Endothelial cell of umbilical vein (primary cell): ENCODE measurements around the gene USP28. TPM values are rescaled to one million over a fixed set of nuclear protein-coding genes. Genes with fewer than 3 reads are reported as not detected.
"Not testable (repeated sequence)": the region's sequence is repeated elsewhere in the genome, so short reads cannot be mapped to it uniquely, and the experiment has no call there.

Experiments used
- BruUV-seq: library from RNA; stranded (reverse); fragments of 400-500 nt; replicated peaks from 2 replicates; lab custom pipeline; 2021; lab: Mats Ljungman, UMichigan
- CTCF ChIA-PET: fragments of 300-600, 350-600 bp; sonication (Branson Sonifier 250); formaldehyde crosslinking; loops from one replicate; lab custom pipeline; 2021; ENCODE audit warnings: antibody characterized with exemption, inconsistent platforms; lab: Charles Lee
- POLR2A ChIA-PET: fragments of 300-600, 350-600 bp; sonication (Branson Sonifier 250); formaldehyde crosslinking; loops from one replicate; lab custom pipeline; 2021; ENCODE audit warnings: antibody characterized with exemption, inconsistent platforms; lab: Charles Lee
- DNase-seq: peaks from one replicate; pipeline ENCODE4 v3.0.0-alpha.2; 2011; ENCODE audit warnings: low read depth, low spot score
- FAIRE-seq: peaks from 2 replicates; lab custom pipeline; 2011; peaks lifted over from hg19 to GRCh38; lab: Jason Lieb, UNC
- H2AFZ ChIP-seq: 2 replicates; pipeline ENCODE4 v1.6.0; 2012; ENCODE audit warnings: low read depth, low read length, control low read depth, inconsistent platforms
- H3K27ac ChIP-seq: 2 replicates; pipeline ENCODE4 v1.5.1; 2011; ENCODE audit warnings: low read depth, mild to moderate bottlenecking, control low read depth, low read length, moderate library complexity; ENCODE audit not compliant: insufficient read depth
- H3K27me3 ChIP-seq, 2 experiments: 2 replicates each; pipeline versions ENCODE4 v1.6.0 to v1.6.1; 2011; ENCODE audit warnings: low read length in 2 of 2, mixed read lengths in 1 of 2; ENCODE audit not compliant: control insufficient read depth in 2 of 2, insufficient read depth in 2 of 2
- H3K36me3 ChIP-seq, 2 experiments: 2 replicates in 1 of 2; 3 replicates in 1 of 2; pipeline ENCODE4 v1.5.1; 2011; ENCODE audit warnings: low read length in 2 of 2, mild to moderate bottlenecking in 1 of 2, moderate library complexity in 1 of 2; ENCODE audit not compliant: control insufficient read depth in 2 of 2, insufficient read depth in 2 of 2; ENCODE audit errors: extremely low read depth in 1 of 2
- H3K4me1 ChIP-seq: 3 replicates; pipeline ENCODE4 v1.5.1; 2011; ENCODE audit warnings: mild to moderate bottlenecking, low read length; ENCODE audit not compliant: control insufficient read depth, insufficient read depth; ENCODE audit errors: extremely low read depth
- H3K4me2 ChIP-seq: 2 replicates; pipeline ENCODE4 v1.6.1; 2011; ENCODE audit warnings: low read length, control low read depth, mixed read lengths; ENCODE audit not compliant: insufficient read depth
- H3K4me3 ChIP-seq, 3 experiments: fragments of 200-600 bp in 1 of 3; sonication (generic), shearing (Covaris generic) in 1 of 3; replicated peaks in 1 of 3; 2 replicates each; pipeline ENCODE4 v1.5.1; 2011 to 2016; ENCODE audit warnings: control low read depth in 3 of 3, low read length in 3 of 3, mild to moderate bottlenecking in 2 of 3, inconsistent platforms in 1 of 3, low read depth in 1 of 3, moderate library complexity in 1 of 3; ENCODE audit not compliant: insufficient read depth in 1 of 3
- H3K79me2 ChIP-seq: 2 replicates; pipeline ENCODE4 v1.6.0; 2012; ENCODE audit warnings: low read length, inconsistent platforms; ENCODE audit not compliant: control insufficient read depth, insufficient read depth
- H3K9ac ChIP-seq: replicated peaks from 2 replicates; pipeline ENCODE3; 2011; ENCODE audit warnings: low read length, control low read depth; ENCODE audit not compliant: insufficient read depth; ENCODE audit errors: extremely low read depth
- H3K9me1 ChIP-seq: replicated peaks from 3 replicates; pipeline ENCODE4 v1.6.0; 2011; ENCODE audit warnings: mild to moderate bottlenecking, low read length; ENCODE audit not compliant: control insufficient read depth, insufficient read depth; ENCODE audit errors: extremely low read depth
- H3K9me3 ChIP-seq: replicated peaks from 2 replicates; pipeline ENCODE4 v1.5.1; 2012; ENCODE audit warnings: low read length, inconsistent platforms; ENCODE audit not compliant: control insufficient read depth, insufficient read depth
- H4K20me1 ChIP-seq: replicated peaks from 2 replicates; pipeline ENCODE3; 2011; ENCODE audit warnings: mild to moderate bottlenecking, low read length; ENCODE audit not compliant: control insufficient read depth, insufficient read depth; ENCODE audit errors: extremely low read depth
- CTCF ChIP-seq, 2 donors: IDR thresholded peaks; 1 replicate in 1 of 2; 2 replicates in 1 of 2; pipeline ENCODE4 v1.5.1; 2011; ENCODE audit warnings: low read length in 2 of 2, mild to moderate bottlenecking in 2 of 2, moderate library complexity in 2 of 2, control low read depth in 1 of 2, inconsistent platforms in 1 of 2, low read depth in 1 of 2; ENCODE audit not compliant: insufficient read depth in 1 of 2; ENCODE audit errors: extremely low read depth in 1 of 2
- EZH2 ChIP-seq: IDR thresholded peaks from 2 replicates; pipeline ENCODE4 v1.6.1; 2012; ENCODE audit warnings: borderline replicate concordance, low read depth, mild to moderate bottlenecking, moderate library complexity, low read length, inconsistent platforms; ENCODE audit not compliant: severe bottlenecking
- FOS ChIP-seq: IDR thresholded peaks from 2 replicates; pipeline ENCODE4 v1.6.1; 2011; ENCODE audit warnings: mild to moderate bottlenecking, low read length, moderate library complexity, borderline replicate concordance; ENCODE audit not compliant: insufficient read depth
- GATA2 ChIP-seq: IDR thresholded peaks from 2 replicates; pipeline ENCODE4 v1.7.0; 2011; ENCODE audit warnings: low read depth, mild to moderate bottlenecking, moderate library complexity, mixed read lengths, low read length; ENCODE audit not compliant: insufficient read length, insufficient read depth
- JUN ChIP-seq: IDR thresholded peaks from 2 replicates; pipeline ENCODE4 v1.6.1; 2011; ENCODE audit warnings: borderline replicate concordance, low read depth; ENCODE audit not compliant: insufficient read length, insufficient read depth
- MYC ChIP-seq: IDR thresholded peaks from one replicate; pipeline ENCODE4 v1.6.1; 2011; ENCODE audit warnings: mild to moderate bottlenecking, low read depth, low read length
- POLR2A ChIP-seq: IDR thresholded peaks from 2 replicates; pipeline ENCODE4 v1.6.1; 2012; ENCODE audit warnings: low read depth, mild to moderate bottlenecking, control low read depth, low read length
- POLR2AphosphoS5 ChIP-seq: IDR thresholded peaks from 2 replicates; pipeline ENCODE4 v1.6.1; 2012; ENCODE audit warnings: low read depth, mild to moderate bottlenecking, control low read depth, low read length, moderate library complexity; ENCODE audit not compliant: insufficient read depth
- dilution Hi-C: fragments of 300-500 bp; cut with MboI; formaldehyde crosslinking; loops from one replicate; pipeline ENCODE4 v1.15.0; 2019; ENCODE audit warnings: low sequenced_read_pairs; ENCODE audit not compliant: extremely low pct_ligation_motif_present
- intact Hi-C: fragments of 100-400 bp; cut with micrococcal nuclease; formaldehyde crosslinking; loops from one replicate; pipeline ENCODE4 v1.10.0; 2022
- polyA plus RNA-seq, 4 experiments: library from polyadenylated mRNA; depleted of rRNA in 3 of 4; stranded (reverse) in 3 of 4; unstranded in 1 of 4; fragments of >200 nt; gene quantifications; 2 replicates each; pipeline versions ENCODE4 v1.2.1 to v1.2.3, GENCODE V29; 2011 to 2012; ENCODE audit warnings: missing spikeins in 1 of 4
- total RNA-seq: library from RNA; stranded (reverse); gene quantifications from 2 replicates; pipeline ENCODE4 v1.2.3, GENCODE V29; 2021
- TF ChIP-seq, protein P1 (sequence below): IDR thresholded peaks from 2 replicates; pipeline ENCODE4 v1.6.1; 2011; ENCODE audit not compliant: insufficient read depth, insufficient read length

Gene USP28
- total and polyA plus RNA-seq, 2 donors (not counting 3 experiments of a cell fraction or from before 2014, with no cell fraction given): 19.2 to 29.6 TPM

DNA sequence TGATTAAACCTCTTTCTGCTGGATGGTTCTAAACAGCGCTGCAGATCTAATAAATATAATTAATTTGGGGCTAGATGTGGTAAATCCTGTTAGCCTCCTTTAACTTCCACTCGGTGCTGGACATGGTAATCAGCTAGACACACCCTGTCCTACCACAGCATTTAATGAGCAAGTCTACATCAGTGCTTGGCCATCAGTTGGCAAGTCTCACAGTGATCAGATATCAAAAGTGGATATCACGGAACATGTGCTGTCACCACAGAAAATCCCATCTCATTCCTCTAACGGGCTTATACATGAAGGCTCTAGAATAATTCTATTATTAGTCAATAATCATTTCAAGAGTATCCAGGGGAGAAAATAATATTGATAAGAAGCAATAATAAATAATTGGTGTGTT, 5.6 kb upstream of the USP28 start:
- intact Hi-C loops: no loop called here
- Histone ChIP-seq H3K27me3 (no peaks in the 10 kb centered on the region), H3K79me2 (no peaks in the 10 kb centered on the region), H3K9me3 (no peaks in the 10 kb centered on the region), H2AFZ (no peak overlapping the region), H3K4me2 (no peak overlapping the region), H3K4me1 (peaks cover 6% of the 10 kb centered on the region), H3K4me3 (no peak overlapping the region), H3K36me3 (no peaks in the 10 kb centered on the region), H4K20me1 (no peaks in the 10 kb centered on the region), H3K9me1 (no peaks in the 10 kb centered on the region), H3K27ac (no peak overlapping the region), H3K9ac (no peak overlapping the region)
- DNase-seq (no peak), FAIRE-seq (no peak)
- ChIA-PET POLR2A (no interaction called here), CTCF (no interaction called here)
- dilution Hi-C loops: no loop called here
- TF ChIP-seq MYC (no peak), JUN (no peak), POLR2A (no peak), EZH2 (no peak), GATA2 (no peak), CTCF (IDR thresholded peaks at IDR 0.05; ENCODE audit: extremely low read depth in 1 of 2, insufficient read depth in 1 of 2, low read depth in 1 of 2, low read length in 2 of 2) (no peak), FOS (no peak), POLR2AphosphoS5 (no peak)
- TF ChIP-seq, protein P1, sequence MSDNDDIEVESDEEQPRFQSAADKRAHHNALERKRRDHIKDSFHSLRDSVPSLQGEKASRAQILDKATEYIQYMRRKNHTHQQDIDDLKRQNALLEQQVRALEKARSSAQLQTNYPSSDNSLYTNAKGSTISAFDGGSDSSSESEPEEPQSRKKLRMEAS: no peak
- BruUV-seq: no TSS peak

DNA sequence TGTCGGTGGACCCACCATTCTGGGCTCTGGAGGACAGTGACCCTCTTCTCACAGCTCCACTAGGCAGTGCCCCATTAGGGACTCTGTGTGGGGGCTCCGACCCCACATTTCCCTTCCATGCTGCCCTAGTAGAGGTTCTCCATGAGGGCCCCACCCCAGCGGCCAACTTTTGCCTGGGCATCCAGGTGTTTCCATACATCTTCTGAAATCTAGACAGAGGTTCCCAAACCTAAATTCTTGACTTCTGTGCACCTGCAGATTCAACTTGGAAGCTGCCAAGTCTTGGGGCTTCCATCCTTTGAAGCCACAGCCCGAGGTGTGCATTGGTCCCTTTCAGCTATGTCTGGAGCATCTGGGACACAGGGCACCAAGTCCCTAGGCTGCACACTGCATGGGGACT, 4.1 kb upstream of the USP28 start:
- H3K9ac ChIP-seq, H2AFZ ChIP-seq, dilution Hi-C loops, H3K27ac ChIP-seq, BruUV-seq, H3K4me3 ChIP-seq, H3K27me3 ChIP-seq, H3K36me3 ChIP-seq, H3K79me2 ChIP-seq, H3K9me3 ChIP-seq, H3K9me1 ChIP-seq, DNase-seq, FAIRE-seq, H4K20me1 ChIP-seq, H3K4me2 ChIP-seq, POLR2A ChIA-PET: not testable (repeated sequence)
- intact Hi-C loops: loop anchor here (5.0 kb wide), 1 partner anchor 523 kb away; the partner anchor contains the start of genes C11orf71 and RBM7
- H3K4me1 ChIP-seq: peaks cover 11% of the 10 kb centered on the region
- CTCF ChIA-PET: interaction anchor here (1.9 kb wide), 1 partner anchor 382 kb away, joined by 5 read pairs; no protein-coding TSS in a partner anchor
